GM12872 (cell line): Measurements from ENCODE around the gene NXPH4.

Source experiments
- TF ChIP-seq, protein P1 (sequence below): IDR thresholded peaks from 3 replicates; pipeline ENCODE4 v1.5.1; 2011; ENCODE audit warnings: low read depth, mild to moderate bottlenecking, low read length, moderate library complexity; ENCODE audit not compliant: insufficient read depth

The NXPH4 gene

DNA sequence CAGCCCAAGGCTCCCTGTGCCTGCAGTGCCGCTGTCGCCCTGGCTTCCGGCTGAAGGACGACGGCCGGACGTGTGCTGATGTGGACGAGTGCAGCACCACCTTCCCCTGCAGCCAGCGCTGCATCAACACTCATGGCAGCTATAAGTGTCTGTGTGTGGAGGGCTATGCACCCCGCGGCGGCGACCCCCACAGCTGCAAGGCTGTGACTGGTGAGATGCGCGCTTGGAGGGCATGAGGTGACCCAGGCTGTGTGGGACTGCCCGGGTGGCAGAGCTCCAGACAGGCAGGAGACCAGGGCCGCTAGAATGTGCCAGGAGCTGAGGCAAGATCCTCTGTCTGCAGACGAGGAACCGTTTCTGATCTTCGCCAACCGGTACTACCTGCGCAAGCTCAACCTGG lies 19.6 kb upstream of the NXPH4 start:
- TF ChIP-seq, protein P1, sequence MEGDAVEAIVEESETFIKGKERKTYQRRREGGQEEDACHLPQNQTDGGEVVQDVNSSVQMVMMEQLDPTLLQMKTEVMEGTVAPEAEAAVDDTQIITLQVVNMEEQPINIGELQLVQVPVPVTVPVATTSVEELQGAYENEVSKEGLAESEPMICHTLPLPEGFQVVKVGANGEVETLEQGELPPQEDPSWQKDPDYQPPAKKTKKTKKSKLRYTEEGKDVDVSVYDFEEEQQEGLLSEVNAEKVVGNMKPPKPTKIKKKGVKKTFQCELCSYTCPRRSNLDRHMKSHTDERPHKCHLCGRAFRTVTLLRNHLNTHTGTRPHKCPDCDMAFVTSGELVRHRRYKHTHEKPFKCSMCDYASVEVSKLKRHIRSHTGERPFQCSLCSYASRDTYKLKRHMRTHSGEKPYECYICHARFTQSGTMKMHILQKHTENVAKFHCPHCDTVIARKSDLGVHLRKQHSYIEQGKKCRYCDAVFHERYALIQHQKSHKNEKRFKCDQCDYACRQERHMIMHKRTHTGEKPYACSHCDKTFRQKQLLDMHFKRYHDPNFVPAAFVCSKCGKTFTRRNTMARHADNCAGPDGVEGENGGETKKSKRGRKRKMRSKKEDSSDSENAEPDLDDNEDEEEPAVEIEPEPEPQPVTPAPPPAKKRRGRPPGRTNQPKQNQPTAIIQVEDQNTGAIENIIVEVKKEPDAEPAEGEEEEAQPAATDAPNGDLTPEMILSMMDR: no peak

DNA sequence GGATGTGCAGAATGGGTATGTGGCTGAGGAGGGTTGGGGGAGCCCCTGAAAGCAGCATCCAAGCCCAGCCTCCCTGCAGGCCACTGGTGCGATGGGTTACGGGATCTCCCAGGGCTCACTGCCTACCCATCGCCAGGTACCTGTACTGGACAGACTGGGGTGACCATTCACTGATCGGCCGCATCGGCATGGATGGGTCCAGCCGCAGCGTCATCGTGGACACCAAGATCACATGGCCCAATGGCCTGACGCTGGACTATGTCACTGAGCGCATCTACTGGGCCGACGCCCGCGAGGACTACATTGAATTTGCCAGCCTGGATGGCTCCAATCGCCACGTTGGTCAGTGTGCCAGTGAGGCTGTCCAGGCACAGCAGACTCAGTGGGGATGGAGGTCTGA lies 18.3 kb upstream of the NXPH4 start:
- TF ChIP-seq, protein P1: no peak

DNA sequence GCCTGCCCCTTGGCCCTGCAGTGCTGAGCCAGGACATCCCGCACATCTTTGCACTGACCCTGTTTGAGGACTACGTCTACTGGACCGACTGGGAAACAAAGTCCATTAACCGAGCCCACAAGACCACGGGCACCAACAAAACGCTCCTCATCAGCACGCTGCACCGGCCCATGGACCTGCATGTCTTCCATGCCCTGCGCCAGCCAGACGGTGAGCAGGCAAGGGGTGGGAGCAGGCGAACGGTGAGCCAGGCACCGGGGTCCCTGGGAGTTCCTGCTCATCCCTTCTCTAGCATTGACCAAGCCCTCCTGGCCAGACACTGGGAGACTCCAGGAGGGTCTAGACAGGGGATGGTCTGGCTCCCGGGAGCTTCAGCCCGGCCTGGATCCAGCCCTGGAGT lies 17.4 kb upstream of the NXPH4 start:
- TF ChIP-seq, protein P1: no peak

DNA sequence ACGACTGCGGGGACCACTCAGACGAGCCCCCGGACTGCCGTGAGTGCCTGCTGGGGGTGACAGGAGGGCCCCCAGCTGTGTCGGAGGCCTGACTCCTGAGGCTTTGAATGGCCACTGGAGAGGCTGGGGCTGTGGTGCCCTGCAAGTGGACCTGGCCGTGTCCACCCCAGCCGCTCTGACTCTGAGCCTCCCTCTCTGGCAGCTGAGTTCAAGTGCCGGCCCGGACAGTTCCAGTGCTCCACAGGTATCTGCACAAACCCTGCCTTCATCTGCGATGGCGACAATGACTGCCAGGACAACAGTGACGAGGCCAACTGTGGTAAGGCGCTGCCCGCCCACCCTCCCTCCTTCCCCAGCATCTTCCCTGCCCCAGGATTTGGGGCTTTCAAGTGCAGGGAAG lies 16.1 kb upstream of the NXPH4 start:
- TF ChIP-seq, protein P1: no peak

DNA sequence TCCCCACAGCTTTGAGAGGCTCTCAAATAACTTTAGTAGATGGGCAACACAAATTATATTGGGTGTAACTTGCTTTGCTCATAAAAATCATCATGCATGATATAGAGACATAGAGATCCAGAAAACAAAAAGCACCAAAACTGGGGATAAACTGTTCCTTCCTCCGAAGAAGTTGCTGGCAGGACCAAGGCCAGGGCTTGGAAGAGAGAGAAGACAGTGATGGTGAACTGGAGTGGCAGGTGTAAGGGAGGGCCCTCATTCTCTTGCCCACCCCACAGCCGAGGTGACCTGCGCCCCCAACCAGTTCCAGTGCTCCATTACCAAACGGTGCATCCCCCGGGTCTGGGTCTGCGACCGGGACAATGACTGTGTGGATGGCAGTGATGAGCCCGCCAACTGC lies 15.4 kb upstream of the NXPH4 start:
- TF ChIP-seq, protein P1: no peak

DNA sequence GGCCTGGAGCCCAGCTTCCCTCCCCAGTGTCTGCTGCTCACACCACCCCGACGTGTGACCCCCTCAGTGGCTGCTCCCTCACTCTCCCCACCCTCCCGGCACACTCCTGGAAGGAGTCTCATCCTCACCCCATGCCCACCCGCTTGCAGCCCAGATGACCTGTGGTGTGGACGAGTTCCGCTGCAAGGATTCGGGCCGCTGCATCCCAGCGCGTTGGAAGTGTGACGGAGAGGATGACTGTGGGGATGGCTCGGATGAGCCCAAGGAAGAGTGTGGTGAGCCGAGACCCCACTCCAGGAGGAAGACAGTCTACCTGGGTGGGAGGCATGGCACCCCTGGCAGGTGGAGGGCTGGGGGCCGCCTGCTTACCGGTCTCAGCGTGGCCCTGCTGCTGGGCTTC lies 15.0 kb upstream of the NXPH4 start:
- TF ChIP-seq, protein P1: no peak

DNA sequence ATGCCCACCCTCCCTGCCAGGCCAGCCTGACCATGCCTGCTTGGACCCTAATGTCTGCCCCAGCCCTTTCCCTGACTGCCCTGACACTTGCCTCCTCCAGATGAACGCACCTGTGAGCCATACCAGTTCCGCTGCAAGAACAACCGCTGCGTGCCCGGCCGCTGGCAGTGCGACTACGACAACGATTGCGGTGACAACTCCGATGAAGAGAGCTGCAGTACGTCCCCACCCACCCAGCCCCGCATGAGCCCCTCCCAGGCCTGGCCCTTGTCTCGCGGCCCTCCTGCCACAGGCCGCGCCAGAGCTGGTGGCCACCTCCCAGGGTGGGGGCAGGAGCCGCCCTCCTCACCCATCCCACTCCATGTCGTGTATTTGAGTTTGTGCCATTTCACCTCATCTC lies 14.3 kb upstream of the NXPH4 start:
- TF ChIP-seq, protein P1: no peak

DNA sequence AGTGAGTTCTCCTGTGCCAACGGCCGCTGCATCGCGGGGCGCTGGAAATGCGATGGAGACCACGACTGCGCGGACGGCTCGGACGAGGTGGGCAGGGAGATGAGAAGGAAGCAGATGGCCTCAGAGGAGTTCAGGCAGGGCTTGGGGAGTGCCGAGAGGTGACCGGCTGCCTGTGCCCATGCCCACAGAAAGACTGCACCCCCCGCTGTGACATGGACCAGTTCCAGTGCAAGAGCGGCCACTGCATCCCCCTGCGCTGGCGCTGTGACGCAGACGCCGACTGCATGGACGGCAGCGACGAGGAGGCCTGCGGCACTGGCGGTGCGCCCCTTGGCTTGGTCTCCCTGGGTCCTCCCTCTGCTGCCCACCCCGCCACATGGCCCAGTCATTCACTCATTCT lies 13.4 kb upstream of the NXPH4 start:
- TF ChIP-seq, protein P1: no peak
